ENCODE measurements around the gene NFKB2.

NFKB2 gene

DNA sequence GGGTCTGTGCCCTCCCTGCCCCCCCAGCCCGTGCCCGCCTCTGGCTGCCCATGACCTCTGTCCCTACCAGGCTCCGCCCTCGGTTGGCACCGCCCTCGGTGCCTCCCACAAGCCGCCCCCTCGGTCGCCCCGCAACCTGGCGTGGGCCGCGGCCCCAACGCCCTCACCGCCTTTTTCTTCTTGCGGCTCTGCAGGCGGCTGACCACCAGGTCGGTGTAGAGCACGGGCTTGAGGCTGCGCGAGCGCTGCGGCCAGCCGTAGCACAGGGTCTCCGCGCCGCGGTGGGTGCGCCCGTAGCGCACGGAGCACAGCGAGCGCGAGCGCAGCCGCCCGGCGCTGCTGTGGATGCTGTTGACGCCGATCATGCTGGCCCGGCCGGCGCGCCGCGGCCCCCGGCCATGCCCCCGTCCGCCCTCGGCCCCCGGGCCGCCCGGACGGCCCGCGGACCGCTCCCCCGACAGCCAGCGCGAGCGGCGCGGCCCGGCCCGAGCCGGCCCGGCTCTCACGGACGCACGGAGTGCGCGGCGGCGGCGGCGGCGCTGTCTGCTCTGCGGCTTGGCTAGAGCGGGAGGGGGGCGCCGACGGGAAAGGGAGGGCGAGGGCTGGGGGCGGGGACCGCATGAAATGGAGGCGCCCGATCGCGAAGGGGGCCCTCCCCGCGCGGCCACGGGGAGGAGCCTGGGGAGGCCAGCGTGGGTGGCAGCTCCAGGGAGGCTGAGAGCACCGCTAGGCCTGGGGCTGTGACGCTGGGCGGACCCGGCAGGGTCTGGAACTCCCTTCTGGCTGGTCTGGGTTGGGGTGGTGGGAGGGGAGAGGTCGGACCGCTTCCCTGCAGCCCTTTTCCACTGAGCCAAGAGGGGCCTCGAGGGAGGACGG, 13.5 kb downstream of the NFKB2 start:
- peak; percentile 70 for DNase-seq

DNA sequence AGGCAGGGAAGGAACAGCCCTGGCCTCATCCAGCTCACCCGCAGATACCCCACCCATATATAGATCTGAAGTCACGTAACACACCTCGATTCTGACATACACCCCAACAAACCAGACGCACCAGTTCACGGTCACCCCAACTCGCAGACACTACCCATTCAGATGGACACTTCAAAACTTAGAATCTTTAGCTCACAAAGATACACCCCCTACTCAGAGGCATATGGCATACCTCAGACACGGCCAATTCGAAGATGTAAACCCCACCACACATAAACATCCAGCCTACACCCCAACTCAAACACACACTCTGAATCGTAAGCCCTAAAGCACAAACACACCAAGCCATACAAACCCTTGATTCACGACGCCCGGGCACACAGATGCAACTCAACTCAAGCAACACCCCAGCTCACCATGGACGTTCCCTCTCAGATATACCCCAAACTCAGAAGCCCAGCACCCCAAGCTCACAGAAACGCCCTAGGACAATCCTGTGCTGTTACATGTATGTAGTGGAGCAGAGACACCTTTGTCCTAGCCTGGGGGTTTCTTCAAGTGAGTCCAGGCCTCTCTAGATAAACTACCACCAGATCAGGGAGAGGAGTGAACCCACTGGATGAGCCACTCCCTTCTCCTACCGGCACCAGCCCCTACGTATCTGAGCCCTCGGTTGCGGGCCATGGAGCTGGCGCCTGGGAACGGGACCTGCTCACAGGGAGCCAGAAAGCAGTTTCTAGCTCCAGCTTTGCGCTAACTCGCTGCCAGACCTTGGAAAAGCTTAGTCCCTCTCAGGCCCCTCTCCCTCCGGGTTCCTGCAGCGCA, 14.3 kb downstream of the NFKB2 start:
- no peak for DNase-seq

DNA sequence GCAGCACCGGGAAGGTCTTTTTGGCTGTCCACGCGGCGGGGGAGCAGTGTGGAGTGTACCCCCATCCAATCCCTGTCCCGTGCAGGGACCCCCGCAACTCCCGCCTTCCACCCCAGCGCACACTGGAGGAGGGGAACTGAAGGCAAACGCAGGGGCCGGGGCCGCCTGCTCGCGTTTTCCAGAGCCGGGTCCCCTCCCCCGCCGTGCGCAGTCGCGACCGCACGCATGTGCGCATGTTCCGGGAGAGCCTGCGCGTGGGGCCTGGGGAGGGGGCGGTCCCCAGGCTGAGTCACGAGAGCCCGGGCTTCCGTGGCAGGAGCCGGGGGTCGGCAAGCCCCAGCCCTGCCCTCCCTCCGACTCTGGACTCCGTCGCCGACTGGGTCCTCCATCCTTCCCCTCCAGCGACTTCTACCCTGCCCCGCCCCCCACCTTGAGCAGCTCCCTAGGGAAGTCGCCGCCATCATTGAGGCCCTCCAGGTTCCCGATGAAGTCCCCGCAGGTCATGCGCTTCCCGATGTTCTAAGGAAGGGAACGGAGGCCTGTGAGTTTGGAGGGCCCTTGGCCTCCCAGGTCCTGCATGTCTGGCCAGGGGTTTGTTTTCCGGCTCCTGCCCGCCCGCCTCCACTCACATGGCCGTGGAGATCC, 15.0 kb downstream of the NFKB2 start:
- DNase-seq = peak; percentile 70

DNA sequence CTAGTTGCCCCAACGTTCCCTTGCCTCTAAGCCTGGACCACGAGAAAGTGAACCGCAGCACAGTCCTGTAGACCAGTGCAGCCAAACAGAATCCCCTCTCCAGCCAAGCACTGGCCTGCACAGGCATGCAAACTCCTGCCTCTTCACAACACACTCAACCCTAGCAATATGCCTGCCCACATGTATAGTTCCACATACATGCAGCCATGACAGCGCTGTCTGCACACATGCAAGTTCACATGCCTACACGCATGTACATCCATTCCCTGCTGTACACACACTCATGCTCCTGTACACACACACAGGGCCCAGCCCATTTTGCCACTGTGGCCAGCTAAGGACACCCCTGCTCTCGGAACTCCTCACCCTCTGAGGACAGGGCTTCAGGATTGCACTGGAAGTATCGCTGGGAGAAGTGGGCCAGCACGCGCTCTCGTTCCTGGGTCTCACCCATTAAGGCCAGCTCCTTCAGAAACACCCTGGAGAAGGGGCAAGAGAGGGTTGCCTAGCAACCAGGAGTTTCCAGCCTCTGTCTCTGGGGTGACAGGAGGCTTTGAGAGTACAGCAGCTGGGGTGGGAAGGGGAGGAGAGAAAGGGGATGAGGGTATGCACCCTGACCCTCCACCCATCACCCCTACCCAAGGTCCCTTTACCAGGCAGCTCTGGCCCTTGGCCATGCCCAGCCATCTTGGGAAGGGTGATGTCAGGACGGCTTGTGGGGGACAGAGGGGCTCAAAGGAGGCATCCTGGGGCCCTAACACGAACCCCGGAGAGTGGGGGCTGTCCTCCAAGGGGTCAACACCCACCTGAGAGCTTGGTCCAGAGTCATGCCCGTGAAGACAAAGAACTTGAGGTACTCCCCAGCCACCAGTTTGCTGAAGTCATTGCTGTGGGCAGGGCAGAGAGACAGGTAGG, 16.1 kb downstream of the NFKB2 start:
- DNase-seq = no peak

DNA sequence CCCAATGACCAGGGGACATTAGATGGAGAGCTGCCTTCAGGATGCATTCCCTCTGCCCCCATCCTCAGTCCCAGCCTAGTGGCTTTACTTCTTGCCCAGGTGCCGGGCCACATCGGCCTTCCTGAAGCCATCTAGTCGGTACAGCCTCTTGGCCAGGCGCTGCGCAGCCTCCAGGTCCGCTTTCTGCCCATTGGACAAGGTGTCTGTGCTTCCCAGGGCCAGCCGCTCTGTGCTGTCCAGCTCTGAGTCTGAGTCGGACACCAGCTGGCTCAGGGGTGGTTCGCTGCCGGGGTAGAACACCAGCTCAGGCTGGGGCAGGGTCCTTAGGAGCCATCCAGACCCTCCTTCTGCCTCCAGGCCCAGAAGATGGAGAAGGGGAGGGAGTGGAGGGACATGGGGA, 16.8 kb downstream of the NFKB2 start:
- DNase-seq = no peak

DNA sequence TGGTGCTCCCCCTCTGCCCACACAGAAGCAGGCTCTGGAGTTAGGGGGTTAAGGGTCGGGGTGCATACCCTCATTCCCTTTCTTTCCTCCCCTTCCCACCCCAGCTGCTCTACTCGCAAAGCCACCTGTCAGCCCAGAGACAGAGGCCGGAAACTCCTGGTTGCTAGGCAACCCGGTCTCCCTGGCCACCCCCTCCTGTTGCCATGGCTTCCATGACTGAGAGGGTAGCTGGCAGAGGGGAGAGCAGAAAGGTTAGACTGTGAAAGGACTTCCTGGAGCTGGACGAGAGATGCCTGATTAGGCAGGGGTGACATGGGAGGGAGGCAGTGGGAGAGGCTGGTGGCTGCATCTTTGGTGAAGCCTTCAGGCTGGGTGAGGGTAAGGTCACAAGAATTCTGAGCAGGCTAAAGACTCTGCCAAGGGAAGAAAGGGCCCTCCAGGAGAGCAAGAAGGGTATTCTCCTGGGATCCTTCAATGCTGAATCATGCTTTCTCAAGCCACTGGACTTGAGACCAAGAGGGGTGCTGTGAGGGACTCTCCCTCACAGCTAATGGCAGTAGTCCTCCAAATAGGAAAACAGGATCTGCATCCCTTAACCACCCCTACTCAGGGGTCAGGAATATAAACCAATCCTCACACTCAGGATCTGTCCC, 17.7 kb downstream of the NFKB2 start:
- no peak for DNase-seq

DNA sequence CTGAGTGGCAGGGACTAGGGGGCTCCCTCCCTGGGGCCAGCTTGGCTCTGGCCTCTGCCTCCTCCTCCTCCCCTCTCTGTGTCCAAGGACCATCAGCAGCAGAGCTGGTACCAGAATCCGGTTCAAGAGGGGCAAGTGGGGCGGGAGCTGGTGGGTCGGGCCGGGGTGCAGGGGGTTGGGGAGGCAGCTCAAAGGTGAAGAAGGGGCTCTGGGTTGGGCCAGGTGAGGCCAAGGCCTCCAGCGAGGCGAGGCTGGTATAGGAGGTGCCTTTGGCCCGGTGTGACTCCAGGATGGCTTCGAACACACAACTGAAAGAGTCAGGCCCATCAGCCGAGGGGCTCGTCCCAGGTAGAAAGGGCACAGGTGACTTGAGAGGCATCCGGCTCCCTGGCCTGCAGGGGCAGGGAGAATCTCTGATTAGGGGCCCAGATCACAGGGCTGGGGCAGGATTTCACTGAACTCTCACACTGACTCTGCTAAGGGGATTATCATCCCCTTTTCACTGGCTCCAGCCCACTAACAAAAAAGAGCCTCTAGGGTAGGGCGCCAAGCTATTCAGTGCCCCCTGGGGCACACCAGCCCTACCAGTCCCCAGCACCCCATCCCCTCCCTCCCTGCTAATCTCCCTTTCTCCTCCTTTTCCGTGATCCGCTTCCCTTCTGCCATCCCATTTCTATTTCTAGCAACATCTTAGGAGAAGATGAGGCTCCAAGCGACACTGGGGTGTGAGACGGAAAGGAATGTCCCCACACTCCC, 18.5 kb downstream of the NFKB2 start:
- no peak for DNase-seq

DNA sequence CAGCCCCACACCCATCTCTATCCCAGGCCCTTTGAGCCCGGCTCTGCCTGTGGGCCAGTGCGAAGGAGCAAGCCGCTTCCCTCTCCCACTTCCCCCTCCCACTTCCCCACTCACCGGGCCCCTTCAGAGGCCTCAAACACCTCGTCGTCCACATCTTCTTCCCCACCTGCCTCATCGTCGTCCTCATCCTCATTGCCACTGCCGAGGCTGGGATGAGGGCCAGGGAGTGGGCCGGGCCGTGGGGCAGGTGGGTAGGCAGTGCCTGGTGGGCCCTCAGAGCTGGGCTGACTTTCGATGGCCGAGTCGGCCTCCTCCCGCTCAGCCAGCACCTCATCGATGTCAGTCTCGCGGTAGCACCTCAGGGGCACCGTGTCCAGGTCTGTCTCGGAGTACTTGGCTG, 19.2 kb downstream of the NFKB2 start:
- DNase-seq = no peak

DNA sequence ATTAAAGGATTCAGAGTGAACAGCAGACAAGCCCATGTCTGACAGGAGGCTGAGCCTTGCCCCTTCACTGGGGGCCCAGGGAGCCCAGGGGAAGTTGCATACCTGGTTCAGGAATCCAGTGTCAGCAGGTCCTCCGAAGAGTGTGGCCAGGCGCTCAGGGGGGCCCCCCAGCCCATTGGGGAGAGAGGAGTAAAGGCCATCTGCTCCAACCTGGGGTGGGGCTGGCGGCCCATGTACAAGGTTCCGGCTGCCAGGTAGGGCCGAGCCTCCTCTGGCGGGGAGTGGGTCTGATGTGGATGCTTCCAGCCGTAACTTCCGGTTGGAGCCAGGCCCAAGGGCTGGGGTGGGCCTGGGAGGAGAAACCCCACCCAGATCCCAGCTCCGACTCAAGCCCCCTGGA, 20.8 kb downstream of the NFKB2 start:
- DNase-seq = no peak

DNA sequence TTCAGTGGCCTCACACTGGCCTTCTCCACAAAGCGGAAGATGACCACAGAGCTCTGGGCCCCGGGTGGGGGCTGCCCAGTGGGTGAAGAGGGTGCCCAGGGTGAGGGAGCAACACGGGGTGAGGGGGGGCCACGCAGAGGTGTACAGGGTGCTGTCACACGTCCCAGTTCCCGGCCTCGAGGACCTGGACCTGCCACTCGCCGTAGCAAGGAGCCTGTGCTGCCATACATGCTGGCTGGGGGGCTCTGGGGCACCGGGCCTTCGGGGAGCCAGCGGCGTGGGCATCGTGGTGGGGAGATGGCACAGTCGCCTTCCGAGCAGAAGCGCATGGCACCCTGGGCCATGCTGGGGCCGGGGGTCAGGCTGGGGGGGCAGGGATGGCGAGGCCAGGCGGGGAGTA, 21.2 kb downstream of the NFKB2 start:
- DNase-seq = no peak

DNA sequence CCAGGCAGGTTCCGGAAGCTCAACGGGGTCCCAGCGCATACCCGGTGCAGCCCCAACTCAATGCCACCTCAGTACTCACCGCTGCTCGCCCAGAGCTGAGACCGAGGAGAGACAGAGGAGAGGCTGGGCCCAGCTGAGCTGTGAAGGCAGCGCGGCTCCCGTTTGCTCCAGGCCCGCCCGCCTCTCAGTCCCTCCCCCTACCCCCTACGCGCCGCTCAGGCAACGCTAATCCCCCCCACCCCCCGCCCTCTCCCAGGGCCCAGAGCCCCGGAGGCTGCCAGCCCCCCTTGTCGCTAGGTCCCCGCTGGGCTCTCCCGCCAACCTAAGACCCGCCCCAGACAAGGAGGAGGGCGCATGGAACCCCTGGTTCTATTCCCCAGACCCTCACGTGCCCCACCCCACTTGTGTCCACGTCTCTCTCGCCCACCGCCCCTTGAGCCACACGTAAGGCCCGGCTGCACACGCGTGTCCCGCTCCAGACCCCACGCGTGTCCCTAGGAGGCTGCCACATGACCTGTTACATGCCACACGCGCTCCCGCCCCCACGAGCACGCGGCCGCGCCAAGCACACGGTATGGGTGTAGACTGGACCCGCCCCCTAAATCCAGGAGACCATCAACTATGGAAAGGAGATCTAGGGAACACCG, 23.2 kb downstream of the NFKB2 start, which contains the start of gene PSD:
Gene PSD (minus strand): TSS at position 164 of the 647 bp plus-strand sequence. CDS start 1,747 bp downstream, outside the sequence.
- no peak for DNase-seq

DNA sequence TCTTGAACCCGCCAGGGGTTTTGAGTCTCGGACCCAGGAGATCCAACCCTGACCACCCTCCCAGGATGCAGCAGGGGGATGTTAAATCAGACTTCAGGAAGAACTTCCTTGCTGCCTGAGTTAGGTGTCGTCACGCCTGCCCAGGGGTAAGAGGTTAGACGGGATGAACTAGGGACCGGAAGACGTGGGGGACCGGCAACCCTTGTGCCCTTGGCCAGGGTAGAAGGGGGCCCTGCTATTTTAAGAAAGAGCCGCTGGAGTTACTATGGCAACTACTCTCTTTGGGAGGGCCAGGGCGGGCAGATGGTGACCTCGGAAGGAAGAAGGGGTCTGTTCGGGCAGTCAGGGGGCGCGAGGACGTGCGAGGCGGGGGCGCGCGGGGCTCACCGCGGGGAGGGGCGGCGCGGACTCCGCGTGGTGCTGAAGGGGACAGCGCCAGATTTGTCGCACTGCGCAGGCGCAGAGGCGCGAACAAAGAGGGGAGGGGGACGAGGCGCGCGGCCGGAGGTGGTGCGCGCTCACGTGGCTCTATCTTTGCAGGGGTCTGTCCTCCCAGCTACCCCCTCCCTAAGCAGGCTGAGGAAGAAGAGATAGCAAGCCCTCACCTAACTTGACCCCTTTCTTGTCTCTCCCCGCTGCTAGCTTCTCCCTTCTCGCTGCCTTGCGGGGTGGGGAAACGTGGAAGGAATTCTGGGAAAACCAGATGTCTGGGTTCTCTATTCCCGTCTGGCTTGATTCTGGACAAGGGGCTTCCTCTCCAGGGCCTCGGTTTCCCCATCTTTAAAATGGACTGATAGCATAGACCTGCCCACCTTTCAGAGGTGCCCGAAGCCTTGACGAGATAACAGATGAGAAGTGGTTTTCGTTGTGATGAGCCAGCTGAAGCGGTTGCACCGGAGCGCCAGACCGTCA, 24.0 kb downstream of the NFKB2 start:
- peak; percentile 77 for DNase-seq

DNA sequence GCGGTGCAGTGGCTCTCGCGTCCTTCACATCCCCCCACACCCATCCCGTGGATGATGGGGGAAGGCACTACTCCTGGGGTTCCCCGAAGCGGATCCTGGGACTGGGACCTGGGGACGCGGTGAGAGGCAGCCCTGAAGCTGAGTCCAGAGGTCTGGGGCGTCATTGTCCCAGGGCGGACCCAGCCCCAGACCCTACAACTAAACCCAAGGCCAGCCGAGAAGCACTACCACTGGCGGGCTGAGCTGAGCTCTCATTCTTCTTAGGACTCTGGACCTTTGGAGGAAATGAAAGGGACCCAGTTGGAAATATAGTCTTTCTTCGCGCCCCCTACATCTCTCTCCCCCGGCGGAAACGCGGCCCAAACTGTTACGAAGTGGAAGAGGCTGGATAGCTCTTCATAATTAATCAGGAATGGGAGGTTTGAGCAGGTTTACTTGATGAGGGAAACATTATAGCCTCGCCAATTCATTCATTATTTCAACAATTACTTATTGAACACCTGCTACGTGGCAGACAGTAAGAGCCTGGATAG, 24.7 kb downstream of the NFKB2 start:
- no peak for DNase-seq

DNA sequence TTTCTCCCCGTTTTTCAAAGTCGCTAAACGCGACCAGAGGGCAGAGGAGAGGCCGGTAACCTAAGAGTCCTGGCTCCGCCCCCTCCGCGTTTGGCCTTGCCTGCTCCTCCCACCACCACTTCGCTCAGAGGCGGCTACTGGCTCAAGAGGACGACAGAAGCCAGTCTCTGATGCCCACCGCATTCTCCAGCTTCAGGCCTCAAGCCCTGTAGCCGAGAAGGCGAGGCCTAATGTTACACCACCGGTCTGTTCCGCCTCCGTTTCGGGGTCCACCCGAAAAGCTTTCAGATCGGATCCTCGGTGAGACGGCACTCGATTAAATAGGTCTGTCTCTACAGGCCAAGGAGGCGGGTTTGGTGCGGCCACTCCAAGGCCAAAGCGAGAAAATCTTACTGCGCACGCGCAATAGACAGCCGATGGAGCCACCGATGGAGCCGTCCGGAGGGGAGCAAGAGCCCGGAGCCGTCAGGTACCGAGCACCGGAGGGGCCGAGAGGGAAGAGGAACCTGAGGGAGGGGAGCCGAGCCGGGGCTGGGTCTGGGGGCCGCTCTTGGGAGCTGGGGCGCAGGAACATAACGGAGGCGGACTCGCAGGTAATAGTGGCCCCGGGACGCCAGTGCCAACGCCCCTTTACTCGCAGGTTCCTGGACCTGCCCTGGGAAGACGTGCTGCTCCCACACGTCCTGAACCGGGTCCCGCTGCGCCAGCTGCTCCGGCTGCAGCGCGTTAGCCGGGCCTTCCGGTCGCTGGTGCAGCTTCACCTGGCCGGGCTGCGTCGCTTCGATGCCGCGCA, 25.4 kb downstream of the NFKB2 start, which contains the start of gene FBXL15:
Gene FBXL15 (plus strand): TSS at position 123 of the 793 bp plus-strand sequence. CDS start 294 bp downstream, at position 417.
- DNase-seq = peak; percentile 98

DNA sequence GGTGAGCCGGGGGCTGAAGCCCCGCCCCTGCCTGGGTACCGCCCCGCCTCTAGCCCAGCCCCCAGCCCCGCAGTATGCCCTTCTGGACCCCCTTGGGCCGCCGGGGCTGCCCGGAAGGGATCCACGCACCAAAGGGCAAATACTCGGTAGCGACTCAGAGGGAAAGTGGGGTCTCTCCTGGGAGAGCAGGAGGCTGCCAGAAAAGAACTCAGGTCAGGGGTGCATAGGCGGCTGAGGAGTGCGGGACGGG, 25.9 kb downstream of the NFKB2 start:
- no peak for DNase-seq

DNA sequence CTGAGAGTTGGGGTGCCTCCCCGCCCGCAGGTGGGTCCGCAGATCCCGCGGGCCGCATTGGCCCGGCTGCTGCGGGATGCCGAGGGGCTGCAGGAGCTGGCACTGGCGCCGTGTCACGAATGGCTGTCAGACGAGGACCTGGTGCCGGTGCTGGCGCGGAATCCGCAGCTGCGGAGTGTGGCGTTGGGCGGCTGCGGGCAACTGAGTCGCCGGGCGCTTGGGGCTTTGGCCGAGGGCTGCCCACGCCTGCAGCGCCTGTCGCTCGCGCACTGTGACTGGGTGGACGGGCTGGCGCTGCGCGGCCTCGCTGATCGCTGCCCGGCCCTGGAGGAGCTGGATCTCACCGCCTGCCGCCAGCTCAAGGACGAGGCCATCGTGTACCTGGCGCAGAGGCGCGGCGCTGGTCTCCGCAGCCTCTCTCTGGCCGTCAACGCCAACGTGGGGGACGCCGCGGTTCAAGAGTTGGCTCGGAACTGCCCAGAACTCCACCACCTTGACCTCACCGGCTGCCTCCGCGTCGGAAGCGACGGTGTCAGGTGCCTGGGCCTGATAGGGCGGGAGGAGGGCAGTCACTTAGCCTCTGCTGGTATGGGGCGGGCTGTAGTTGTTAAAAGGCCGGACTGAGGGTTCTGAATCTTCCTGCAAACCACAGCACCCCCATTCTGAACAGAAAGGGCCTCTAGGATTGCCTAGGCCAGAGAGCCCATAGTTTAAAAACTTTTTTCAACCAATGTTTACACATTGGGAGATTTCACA, 26.4 kb downstream of the NFKB2 start:
- no peak for DNase-seq

DNA sequence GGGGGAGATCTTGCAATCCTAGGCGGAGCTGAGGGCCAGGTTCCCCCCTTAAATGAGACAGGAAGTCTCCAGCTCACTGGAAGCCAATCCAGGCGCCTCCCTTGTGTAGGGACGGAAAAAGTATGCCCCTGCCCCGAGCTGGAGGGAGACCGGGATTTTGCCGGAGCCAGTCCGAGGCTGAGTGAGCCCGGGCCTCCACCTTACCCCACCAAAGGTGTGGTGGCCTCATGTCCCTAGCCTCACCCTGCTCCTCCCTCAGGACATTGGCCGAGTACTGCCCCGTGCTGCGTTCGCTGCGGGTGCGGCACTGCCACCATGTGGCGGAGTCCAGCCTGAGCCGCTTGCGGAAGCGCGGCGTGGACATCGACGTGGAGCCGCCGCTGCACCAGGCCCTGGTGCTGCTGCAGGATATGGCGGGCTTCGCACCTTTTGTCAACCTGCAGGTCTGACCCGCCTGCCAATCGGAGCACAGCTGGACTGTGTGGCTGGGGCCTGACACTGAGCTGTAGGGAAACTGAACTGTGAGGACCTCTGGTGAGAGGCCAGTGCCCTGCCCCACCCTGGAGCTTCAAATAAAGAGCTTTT, 27.1 kb downstream of the NFKB2 start:
- DNase-seq = peak; percentile 91
